ENCODE data around the gene CTIF.

The CTIF gene

GRCh38 chr18:48762022-48762421 is 223.2 kb downstream of the CTIF start:
- no peak for DNase-seq

GRCh38 chr18:48762836-48763718 is 224.2 kb downstream of the CTIF start:
- no peak for DNase-seq

GRCh38 chr18:48763719-48764100 is 224.9 kb downstream of the CTIF start:
- no peak for DNase-seq

GRCh38 chr18:48765053-48765452 is 226.2 kb downstream of the CTIF start:
- peak; percentile 7 for DNase-seq

- no peak for DNase-seq
Observed at GRCh38 chr18:48766026-48766425, 227.2 kb downstream of the CTIF start.

- peak; percentile 18 for DNase-seq
Observed at GRCh38 chr18:48766487-48766886, 227.7 kb downstream of the CTIF start.

GRCh38 chr18:48767090-48767690 is 228.4 kb downstream of the CTIF start:
- peak; percentile 80 for DNase-seq

- DNase-seq = no peak
Observed at GRCh38 chr18:48769006-48769636, 230.3 kb downstream of the CTIF start.

GRCh38 chr18:48770243-48770642 is 231.4 kb downstream of the CTIF start:
- DNase-seq = no peak

- no peak for DNase-seq
Observed at GRCh38 chr18:48771641-48772375, 233.0 kb downstream of the CTIF start.

- DNase-seq = no peak
Observed at GRCh38 chr18:48772457-48772856, 233.6 kb downstream of the CTIF start.

GRCh38 chr18:48773821-48774220 is 235.0 kb downstream of the CTIF start:
- no peak for DNase-seq

- no peak for DNase-seq
Observed at GRCh38 chr18:48774941-48775340, 236.1 kb downstream of the CTIF start.

- DNase-seq = no peak
Observed at GRCh38 chr18:48775372-48776155, 236.7 kb downstream of the CTIF start.

- no peak for DNase-seq
Observed at GRCh38 chr18:48776156-48776555, 237.3 kb downstream of the CTIF start.

- no peak for DNase-seq
Observed at GRCh38 chr18:48776641-48777025, 237.8 kb downstream of the CTIF start.

- DNase-seq = no peak
Observed at GRCh38 chr18:48777026-48777743, 238.4 kb downstream of the CTIF start.

- DNase-seq = no peak
Observed at GRCh38 chr18:48777744-48778116, 238.9 kb downstream of the CTIF start.

GRCh38 chr18:48778344-48779011 is 239.6 kb downstream of the CTIF start:
- no peak for DNase-seq

- no peak for DNase-seq
Observed at GRCh38 chr18:48779462-48779861, 240.6 kb downstream of the CTIF start.

GRCh38 chr18:48780201-48780912 is 241.5 kb downstream of the CTIF start:
- DNase-seq = no peak
